Muscle layer of colon (tissue), 2 donors: Measurements from ENCODE around the gene RXFP4.
"Not testable (repeated sequence)": the region's sequence is repeated elsewhere in the genome, so short reads cannot be mapped to it uniquely, and the experiment has no call there.

ENCODE experiments used
- H3K27ac ChIP-seq: one replicate; pipeline ENCODE4 v1.7.0; 2013; ENCODE audit warnings: low read depth, mild to moderate bottlenecking, low read length, moderate library complexity
- H3K27me3 ChIP-seq, 2 donors: one replicate each; pipeline ENCODE4 v1.7.0; 2013; ENCODE audit warnings: low read length in 2 of 2, mild to moderate bottlenecking in 2 of 2; ENCODE audit not compliant: insufficient read depth in 2 of 2, control insufficient read depth in 1 of 2
- H3K36me3 ChIP-seq: one replicate; pipeline ENCODE4 v1.7.0; 2013; ENCODE audit warnings: mild to moderate bottlenecking, low read length; ENCODE audit not compliant: insufficient read depth
- H3K4me1 ChIP-seq: one replicate; pipeline ENCODE4 v1.7.0; 2013; ENCODE audit warnings: mild to moderate bottlenecking, low read length; ENCODE audit not compliant: insufficient read depth
- H3K4me3 ChIP-seq, 2 donors: one replicate each; pipeline ENCODE4 v1.7.0; 2013; ENCODE audit warnings: low read length in 2 of 2, low read depth in 1 of 2, mild to moderate bottlenecking in 1 of 2, moderate library complexity in 1 of 2
- H3K9ac ChIP-seq: one replicate; pipeline ENCODE4 v1.7.0; 2013; ENCODE audit warnings: low read length
- H3K9me3 ChIP-seq: one replicate; pipeline ENCODE4 v1.7.0; 2013; ENCODE audit warnings: mild to moderate bottlenecking, low read length
- donor health status: abdominal sarcoma.
- donor health status: Adenocarcinoma of cecum.

Gene RXFP4

DNA sequence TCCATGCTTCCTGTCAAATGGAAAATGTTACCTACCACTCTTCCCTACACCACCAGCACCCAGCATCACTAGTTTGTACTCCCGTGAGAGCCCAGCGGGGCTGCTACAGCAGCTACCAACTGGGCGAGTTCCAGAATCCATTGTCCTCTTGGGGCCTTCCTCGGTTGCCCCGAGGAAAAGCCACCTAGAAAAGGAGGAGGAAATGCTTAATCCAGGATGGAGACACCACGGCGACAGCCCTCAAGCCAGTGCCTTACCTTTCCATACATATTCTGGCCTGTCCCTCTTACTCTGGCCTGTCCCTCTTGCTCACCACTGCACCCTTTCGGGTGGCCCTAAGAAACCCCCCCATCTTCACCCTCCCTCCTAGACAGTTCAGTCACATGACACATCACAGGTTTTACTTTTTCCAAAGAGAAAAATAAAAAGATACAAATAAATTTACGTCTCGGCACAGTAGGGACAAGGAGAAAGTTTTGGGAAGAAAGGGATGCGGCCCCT is 30.8 kb upstream of the RXFP4 start:
- peak overlapping the region; percentile 54 for H3K27ac ChIP-seq
- no peaks in the 10 kb centered on the region for H3K27me3 ChIP-seq
- H3K4me1 ChIP-seq, result peaks cover 17% of the 10 kb centered on the region
- H3K9me3 ChIP-seq, result no peaks in the 10 kb centered on the region
- H3K36me3 ChIP-seq, result peaks cover 22% of the 10 kb centered on the region
- H3K4me3 ChIP-seq, result peak overlapping the region; percentile 53 to 82
- peak overlapping the region; percentile 80 for H3K9ac ChIP-seq

- Histone ChIP-seq H3K36me3 (peaks cover 29% of the 10 kb centered on the region), H3K4me3 (peak within 1 kb of the TSS; percentile 53 to 82), H3K27ac (peak within 1 kb of the TSS; percentile 54), H3K4me1 (peaks cover 17% of the 10 kb centered on the region), H3K9ac (peak within 1 kb of the TSS; percentile 80), H3K9me3 (no peaks in the 10 kb centered on the region), H3K27me3 (no peaks in the 10 kb centered on the region)
Measured at GRCh38 chr1:155911156-155912055, 30.0 kb upstream of the RXFP4 start, which contains the start of gene RIT1. RIT1 (minus strand) TSS chr1:155911349; CDS start chr1:155910761, 588 bp downstream.

GRCh38 chr1:155912056-155912536 is 29.3 kb upstream of the RXFP4 start:
- Histone ChIP-seq H3K9me3 (no peaks in the 10 kb centered on the region), H3K4me1 (peaks cover 17% of the 10 kb centered on the region), H3K36me3 (peaks cover 36% of the 10 kb centered on the region), H3K4me3 (no peak overlapping the region), H3K27me3 (no peaks in the 10 kb centered on the region), H3K27ac (peak overlapping the region; percentile 54), H3K9ac (no peak overlapping the region)

GRCh38 chr1:155913969-155914757 is 27.3 kb upstream of the RXFP4 start:
- Histone ChIP-seq H3K36me3 (peaks cover 55% of the 10 kb centered on the region), H3K4me3 (no peak overlapping the region), H3K27ac (no peak overlapping the region), H3K4me1 (peaks cover 16% of the 10 kb centered on the region), H3K27me3 (no peaks in the 10 kb centered on the region), H3K9ac (no peak overlapping the region), H3K9me3 (no peaks in the 10 kb centered on the region)

- Histone ChIP-seq H3K4me3 (no peak overlapping the region), H3K27ac (no peak overlapping the region), H3K27me3 (no peaks in the 10 kb centered on the region), H3K36me3 (peaks cover 80% of the 10 kb centered on the region), H3K4me1 (no peaks in the 10 kb centered on the region), H3K9me3 (no peaks in the 10 kb centered on the region), H3K9ac (no peak overlapping the region)
Measured at GRCh38 chr1:155918660-155919059, 22.8 kb upstream of the RXFP4 start.

- H3K36me3 ChIP-seq, result peaks cover 74% of the 10 kb centered on the region
- no peak overlapping the region for H3K4me3 ChIP-seq
- H3K27me3 ChIP-seq, result no peaks in the 10 kb centered on the region
- no peak overlapping the region for H3K27ac ChIP-seq
- H3K4me1 ChIP-seq, result no peaks in the 10 kb centered on the region
- no peak overlapping the region for H3K9ac ChIP-seq
- no peaks in the 10 kb centered on the region for H3K9me3 ChIP-seq
Measured at GRCh38 chr1:155919801-155920200, 21.6 kb upstream of the RXFP4 start.

DNA sequence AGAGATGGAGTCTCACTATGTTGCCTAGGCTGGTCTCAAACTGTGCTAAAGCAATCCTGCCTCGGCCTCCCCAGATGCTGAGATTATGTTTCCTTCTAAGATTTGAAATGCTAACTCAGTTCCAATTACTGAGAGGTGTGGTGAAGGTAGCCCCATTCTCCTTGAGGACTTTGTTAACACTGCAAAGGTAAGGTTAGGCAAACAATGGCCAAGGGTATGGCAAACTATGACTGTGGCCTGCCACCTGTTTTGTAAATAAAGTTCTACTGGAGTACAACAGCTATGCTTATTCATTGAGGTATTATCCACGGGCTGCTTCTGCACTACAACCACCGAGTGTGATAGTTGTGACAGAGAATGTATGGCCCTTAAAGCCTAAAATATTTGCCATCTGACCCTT is 20.7 kb upstream of the RXFP4 start:
- H3K9ac ChIP-seq, result no peak overlapping the region
- no peaks in the 10 kb centered on the region for H3K9me3 ChIP-seq
- no peaks in the 10 kb centered on the region for H3K4me1 ChIP-seq
- no peak overlapping the region for H3K4me3 ChIP-seq
- no peak overlapping the region for H3K27ac ChIP-seq
- H3K36me3 ChIP-seq, result peaks cover 79% of the 10 kb centered on the region
- no peaks in the 10 kb centered on the region for H3K27me3 ChIP-seq

- Histone ChIP-seq H3K4me1 (peaks cover 5% of the 10 kb centered on the region), H3K9me3 (no peaks in the 10 kb centered on the region), H3K4me3 (no peak overlapping the region), H3K27ac (no peak overlapping the region), H3K36me3 (peaks cover 88% of the 10 kb centered on the region), H3K9ac (no peak overlapping the region), H3K27me3 (no peaks in the 10 kb centered on the region)
Measured at GRCh38 chr1:155925506-155925905, 15.9 kb upstream of the RXFP4 start.

GRCh38 chr1:155929057-155929456 is 12.4 kb upstream of the RXFP4 start:
- peaks cover 83% of the 10 kb centered on the region for H3K36me3 ChIP-seq
- no peak overlapping the region for H3K9ac ChIP-seq
- H3K27ac ChIP-seq, result no peak overlapping the region
- no peak overlapping the region for H3K4me3 ChIP-seq
- H3K9me3 ChIP-seq, result no peaks in the 10 kb centered on the region
- no peaks in the 10 kb centered on the region for H3K27me3 ChIP-seq
- peaks cover 37% of the 10 kb centered on the region for H3K4me1 ChIP-seq

DNA sequence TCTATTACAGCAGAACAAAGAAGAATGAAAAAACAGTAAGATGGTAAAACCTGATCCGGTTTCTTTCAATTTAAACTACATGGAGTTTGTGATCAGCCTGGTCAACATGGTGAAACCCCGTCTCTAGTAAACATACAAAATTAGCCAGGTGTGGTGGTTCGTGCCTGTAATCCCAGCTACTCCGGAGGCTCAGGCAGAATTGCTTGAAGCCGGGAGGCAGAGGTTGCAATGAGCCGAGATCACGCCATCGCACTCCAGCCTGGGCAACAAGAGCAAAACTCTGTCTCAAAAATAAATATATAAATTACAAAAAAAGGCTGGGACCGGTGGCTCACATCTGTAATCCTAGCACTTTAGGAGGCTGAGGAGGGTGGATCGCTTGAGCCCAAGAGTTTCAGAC is 10.7 kb upstream of the RXFP4 start:
- Histone ChIP-seq H3K9ac (peak overlapping the region; percentile 9), H3K36me3 (peaks cover 69% of the 10 kb centered on the region), H3K4me1 (peaks cover 41% of the 10 kb centered on the region)
- not testable (repeated sequence) for H3K4me3 ChIP-seq, H3K9me3 ChIP-seq, H3K27ac ChIP-seq, H3K27me3 ChIP-seq

DNA sequence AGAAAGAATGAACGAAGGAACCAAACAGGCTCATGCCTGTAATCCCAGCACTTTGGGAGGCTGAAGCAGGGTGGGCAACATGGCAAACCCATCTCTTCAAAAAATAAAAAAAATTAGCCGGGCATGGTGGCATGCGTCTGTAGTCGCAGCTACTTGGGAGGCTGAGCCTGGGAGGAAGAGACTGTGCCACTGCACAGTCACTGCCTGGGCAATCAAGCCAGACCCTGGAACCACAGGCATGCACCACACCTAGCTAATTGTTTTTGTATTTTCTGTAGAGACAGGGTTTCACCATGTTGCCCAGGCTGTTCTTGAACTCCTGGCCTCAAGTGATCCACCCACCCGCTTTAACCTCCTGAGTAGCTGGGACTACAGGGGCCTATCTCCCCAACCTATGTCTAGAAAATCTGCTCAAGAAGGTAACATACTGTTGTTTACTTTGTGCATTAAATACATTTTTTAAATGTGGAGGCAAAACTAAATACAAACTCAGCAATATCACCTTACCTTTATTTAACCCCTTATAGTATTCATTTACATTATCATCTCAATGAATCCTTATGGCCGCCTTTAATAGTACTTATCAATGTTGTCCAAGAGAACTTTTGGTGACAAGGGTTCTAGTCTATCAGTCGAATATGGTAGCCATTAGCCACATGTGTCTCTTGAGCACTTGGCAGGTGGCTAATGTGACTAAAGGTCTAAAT is 10.0 kb upstream of the RXFP4 start:
- H3K36me3 ChIP-seq, result peaks cover 61% of the 10 kb centered on the region
- no peak overlapping the region for H3K27ac ChIP-seq
- peak overlapping the region; percentile 11 to 23 for H3K4me3 ChIP-seq
- H3K9ac ChIP-seq, result no peak overlapping the region
- no peaks in the 10 kb centered on the region for H3K9me3 ChIP-seq
- peaks cover 41% of the 10 kb centered on the region for H3K4me1 ChIP-seq
- H3K27me3 ChIP-seq, result no peaks in the 10 kb centered on the region
